SU-DHL-6 (cell line): ENCODE data around the gene UBR4.

Source experiments
- EZH2phosphoT487 ChIP-seq: fragments of 200-600 bp; sonication (generic), shearing (Covaris generic); conservative IDR thresholded peaks from 2 replicates; pipeline ENCODE4 v1.6.1; 2018; ENCODE audit warnings: mild to moderate bottlenecking, antibody characterized with exemption, low read length, moderate library complexity, mixed read lengths
- TF ChIP-seq, protein P1 (sequence below): fragments of 200-600 bp; sonication (generic); IDR thresholded peaks from one replicate; pipeline ENCODE4 v1.5.1; 2017; ENCODE audit warnings: antibody characterized with exemption, mild to moderate bottlenecking, low read length, moderate library complexity; ENCODE audit not compliant: insufficient read depth, poor library complexity, severe bottlenecking

DNA sequence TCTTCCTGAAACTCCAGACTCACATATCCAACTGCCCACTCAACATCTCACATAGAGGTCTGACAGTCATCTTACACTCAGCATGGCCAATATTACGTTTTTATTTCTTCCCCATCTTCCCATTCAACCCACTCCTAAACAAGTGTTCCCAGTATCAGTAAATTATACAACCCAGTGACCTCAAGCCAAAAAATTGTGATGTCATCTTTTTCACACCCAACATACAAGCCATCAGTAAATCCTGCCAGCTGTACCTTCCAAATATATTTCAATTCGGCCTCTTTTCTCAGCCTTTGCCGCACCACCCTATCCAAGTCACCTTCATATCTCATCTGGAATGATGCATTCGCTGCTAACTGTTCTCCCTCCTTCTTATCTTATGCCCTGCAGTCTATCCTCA lies 19.6 kb downstream of the UBR4 start:
- no peak for TF ChIP-seq EZH2phosphoT487
- TF ChIP-seq, protein P1, sequence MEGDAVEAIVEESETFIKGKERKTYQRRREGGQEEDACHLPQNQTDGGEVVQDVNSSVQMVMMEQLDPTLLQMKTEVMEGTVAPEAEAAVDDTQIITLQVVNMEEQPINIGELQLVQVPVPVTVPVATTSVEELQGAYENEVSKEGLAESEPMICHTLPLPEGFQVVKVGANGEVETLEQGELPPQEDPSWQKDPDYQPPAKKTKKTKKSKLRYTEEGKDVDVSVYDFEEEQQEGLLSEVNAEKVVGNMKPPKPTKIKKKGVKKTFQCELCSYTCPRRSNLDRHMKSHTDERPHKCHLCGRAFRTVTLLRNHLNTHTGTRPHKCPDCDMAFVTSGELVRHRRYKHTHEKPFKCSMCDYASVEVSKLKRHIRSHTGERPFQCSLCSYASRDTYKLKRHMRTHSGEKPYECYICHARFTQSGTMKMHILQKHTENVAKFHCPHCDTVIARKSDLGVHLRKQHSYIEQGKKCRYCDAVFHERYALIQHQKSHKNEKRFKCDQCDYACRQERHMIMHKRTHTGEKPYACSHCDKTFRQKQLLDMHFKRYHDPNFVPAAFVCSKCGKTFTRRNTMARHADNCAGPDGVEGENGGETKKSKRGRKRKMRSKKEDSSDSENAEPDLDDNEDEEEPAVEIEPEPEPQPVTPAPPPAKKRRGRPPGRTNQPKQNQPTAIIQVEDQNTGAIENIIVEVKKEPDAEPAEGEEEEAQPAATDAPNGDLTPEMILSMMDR = no peak
